T follicular helper cell (primary cell): ENCODE data around the gene LYPD6B.

Source experiments
- DNase-seq: peaks from one replicate; pipeline ENCODE4 v3.0.0-alpha.2; 2020; ENCODE audit warnings: low read depth

The LYPD6B gene

DNA sequence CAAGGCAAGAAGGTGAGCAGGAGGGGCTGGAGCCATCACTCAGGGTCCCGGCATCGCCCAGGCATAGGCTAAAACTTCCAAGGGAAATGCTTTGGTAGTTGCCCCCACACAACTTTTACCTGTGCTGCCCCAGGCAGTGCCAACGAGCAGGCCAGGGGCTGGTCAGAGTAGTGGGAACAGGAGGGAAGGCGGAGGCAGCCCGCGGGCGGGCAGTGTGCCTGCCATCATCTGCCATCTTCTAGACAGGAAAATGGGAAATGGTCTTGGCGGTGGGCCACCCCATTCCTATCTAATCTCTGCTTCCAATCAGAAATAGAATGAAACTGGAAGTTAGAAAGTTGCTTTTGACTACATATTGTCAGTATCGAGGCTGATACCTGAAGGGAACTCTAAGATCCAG is 26.0 kb upstream of the LYPD6B start:
- no peak for DNase-seq

DNA sequence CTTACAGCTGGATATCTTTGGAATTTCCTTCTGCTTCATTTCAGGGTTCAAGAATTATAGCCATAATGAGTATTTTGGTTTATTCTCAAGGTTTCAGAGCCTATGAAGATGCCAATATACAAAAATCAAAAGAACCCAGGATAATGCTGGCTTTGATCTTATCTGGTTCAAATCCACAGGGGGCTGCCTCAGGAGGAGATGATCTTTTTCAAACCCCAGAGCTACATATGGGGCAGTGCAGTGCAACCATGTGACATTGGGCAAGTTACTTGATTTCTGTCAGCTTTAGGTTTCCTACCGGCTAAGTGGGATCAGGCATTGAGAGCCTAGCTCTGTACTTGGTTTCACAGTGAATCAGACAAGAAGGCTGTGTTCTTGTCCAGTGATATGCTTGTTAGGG is 23.0 kb upstream of the LYPD6B start:
- DNase-seq = no peak

- DNase-seq = no peak
Measured at GRCh38 chr2:149015926-149016563, 22.5 kb upstream of the LYPD6B start.

- peak; percentile 57 for DNase-seq
Measured at GRCh38 chr2:149017116-149017985, 21.1 kb upstream of the LYPD6B start.

DNA sequence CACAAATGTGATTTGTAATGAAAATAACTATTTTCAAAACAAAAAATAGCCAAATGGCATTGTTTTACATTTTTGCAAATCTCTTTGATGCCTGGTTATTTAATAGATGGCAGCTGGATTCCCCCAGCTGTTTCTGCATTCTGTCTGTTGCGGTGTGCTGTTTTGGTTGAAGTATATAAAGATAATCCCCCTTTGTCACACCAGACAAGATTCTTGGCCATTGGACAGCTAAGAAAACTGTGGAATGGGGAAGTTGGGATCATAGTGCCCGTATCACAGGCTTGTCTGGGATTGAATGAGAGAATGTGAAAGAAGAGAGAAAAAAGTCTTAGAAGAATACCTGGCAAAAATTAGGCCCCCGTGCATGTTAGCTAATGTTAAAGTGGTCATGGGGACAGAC is 19.5 kb upstream of the LYPD6B start:
- DNase-seq = no peak

DNA sequence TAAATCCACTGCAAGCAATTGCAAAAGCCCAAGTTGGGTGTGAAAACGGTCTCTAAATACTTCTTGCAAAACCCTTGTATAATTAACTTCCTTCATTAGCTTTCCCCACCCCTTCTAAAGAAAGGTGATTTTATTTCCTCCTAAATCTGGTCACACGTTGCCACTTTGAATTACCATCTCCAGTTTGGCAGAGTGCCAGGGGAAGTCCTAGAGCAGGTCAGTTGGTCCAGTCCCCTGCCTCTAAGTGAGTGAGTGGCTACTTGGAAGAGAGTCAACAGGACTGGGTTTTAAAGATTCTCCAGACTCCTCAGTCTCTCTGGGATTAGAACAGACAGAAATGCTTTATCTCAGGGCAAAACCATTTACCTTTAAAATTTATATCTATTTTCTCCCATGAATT is 18.7 kb upstream of the LYPD6B start:
- no peak for DNase-seq

GRCh38 chr2:149020432-149020851 is 18.1 kb upstream of the LYPD6B start:
- no peak for DNase-seq

- no peak for DNase-seq
Measured at GRCh38 chr2:149021271-149021719, 17.2 kb upstream of the LYPD6B start.

GRCh38 chr2:149021761-149022160 is 16.7 kb upstream of the LYPD6B start:
- no peak for DNase-seq

GRCh38 chr2:149023091-149023490 is 15.4 kb upstream of the LYPD6B start:
- no peak for DNase-seq

DNA sequence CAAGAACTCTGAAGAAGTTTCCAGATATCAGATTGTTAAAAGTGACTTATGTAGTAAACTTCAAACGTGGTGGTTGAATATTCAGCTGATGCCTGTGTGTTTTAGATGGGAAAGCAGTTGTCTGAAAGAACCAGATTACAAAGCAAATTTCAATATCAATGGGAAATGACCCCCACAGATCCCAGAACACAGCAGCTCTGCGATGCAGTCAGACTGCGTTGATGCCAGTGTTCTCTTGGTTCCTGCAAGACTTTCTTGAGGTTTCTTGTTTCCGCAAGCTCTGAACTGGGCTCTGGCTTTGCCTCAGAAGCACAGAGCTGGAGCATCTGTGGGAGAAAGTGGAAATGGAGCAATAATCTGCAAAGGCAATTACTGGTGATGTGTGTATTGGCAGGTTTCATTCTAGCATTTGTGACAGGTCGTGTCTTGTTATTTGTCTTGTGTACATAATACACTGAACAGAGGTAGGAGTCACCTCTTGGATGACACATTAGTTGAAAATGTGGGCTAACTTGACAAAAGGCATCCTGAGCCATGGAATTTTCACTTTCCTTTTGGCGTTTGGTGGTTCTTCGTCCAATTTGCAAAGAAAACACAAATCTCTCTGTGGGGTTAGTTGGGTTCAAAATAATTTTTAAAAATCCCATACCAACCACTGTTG is 10.8 kb upstream of the LYPD6B start:
- no peak for DNase-seq

- no peak for DNase-seq
Measured at GRCh38 chr2:149028377-149028776, 10.1 kb upstream of the LYPD6B start.

GRCh38 chr2:149028891-149029290 is 9.6 kb upstream of the LYPD6B start:
- no peak for DNase-seq

DNA sequence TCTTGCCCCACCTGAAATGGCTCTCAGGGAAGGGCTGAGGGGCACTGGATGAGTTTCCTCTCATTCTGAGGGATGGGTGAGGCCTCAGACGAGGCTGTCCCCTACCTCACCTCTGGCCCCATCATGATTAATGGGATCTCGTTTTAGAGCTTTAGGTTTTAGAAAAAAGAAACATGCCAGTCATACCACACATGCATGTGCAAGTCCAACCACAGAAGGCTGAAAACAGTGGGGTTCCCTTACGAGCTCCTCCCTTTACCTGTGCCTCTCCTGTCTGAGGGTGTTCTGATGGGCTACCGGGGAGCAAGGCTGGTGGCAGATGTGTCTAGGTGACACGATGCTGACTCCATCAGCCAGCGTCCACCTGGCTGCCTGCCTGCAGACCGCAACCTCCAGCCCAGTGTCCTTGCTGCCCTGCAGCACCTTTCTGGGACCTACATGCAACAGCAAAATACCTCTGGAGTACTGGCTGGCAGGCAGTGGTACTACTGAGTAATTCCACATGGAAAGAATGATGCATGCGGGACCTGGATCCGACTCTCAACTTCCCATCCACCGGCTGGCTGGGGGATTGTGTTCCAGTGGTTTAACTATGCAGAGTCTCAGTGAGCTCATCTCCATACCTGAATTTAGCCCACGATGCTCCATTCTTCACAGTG is 9.1 kb upstream of the LYPD6B start:
- no peak for DNase-seq

DNA sequence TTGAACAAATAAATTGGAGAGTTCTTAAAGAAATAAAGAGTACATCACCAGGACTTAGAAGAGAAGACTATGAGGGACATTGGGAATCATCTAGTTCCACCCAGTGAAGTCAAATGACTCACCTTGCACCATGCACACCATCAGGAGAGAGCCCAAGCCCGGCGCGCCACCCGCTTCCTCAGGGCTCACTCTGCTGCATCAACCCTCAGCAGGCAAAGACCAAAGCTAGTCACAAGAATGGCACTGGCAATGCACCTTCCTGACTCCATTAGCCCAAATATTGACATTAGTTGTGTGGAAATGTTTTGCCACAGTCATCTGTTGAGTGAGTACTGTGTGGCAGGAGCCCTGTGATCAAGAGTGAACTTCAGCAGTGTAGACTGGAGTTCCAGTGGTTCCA is 7.1 kb upstream of the LYPD6B start:
- DNase-seq = no peak

- DNase-seq = no peak
Measured at GRCh38 chr2:149033716-149034115, 4.8 kb upstream of the LYPD6B start.

DNA sequence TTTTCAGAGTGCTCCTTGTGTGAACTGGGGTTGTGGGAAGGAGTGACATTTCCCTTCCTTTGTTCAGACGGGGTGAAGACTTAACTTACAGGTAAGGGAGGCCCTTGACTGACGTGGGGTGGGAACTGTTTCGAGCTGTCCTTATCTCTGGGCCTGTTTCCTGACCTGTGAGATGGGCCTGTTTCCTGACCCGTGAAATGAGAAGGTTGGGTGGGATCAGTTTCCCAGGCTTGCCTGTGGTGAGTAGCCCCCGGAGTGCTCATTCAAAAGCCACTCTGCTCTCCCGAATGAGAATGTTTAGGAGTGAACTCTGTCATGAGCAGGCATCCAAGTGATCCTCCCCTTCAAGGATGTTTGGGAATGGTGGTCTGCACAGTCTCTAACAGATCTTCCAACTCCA is 4.1 kb upstream of the LYPD6B start:
- DNase-seq = no peak

GRCh38 chr2:149036507-149037293 is 1.8 kb upstream of the LYPD6B start:
- DNase-seq = no peak

DNA sequence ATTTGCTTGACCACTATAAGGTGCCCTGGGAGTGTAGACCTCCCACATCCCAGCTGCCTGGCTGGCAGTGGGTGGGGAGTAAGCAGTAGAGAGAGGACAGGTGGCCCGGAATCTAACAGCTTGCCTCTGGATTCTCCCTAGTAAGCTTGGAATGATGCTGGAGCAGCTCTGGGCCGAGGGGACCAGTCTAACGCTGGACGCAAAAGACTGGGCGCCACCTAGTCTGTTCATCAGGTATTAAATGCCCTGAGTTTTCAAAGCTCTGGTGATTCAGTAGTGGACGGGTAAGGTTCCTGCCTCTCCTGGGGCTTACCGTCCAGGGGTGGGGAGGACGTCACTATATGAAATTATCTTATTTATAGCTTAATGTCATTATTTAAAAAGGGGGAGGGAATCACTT is 648 bp upstream of the LYPD6B start:
- no peak for DNase-seq

DNA sequence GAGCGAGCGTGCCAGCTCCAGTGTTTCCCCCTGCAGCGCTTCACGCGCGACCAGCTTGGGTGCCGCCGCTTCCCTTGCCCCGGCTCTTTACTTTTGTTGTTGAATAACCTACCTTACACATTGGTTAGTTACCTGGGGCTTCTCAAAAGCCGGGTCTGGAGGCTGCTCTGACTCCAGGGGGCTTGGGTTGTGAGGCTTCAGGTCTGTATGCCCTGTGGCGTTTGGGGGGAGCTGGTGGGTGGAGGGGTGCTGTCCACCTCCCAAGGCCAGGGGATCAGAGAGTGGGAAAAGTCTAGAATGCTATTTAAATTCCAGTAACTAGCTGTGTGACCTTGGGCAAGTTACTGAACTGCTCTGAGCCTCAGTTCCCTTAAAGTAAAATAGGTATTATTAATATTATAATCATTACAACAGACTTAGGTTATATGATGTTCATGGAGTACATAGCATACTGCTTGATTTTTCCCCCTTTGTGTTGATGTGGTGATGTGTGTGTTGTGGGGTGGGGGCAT is 770 bp downstream of the LYPD6B start:
- DNase-seq = no peak

GRCh38 chr2:149040451-149040850 is 2.0 kb downstream of the LYPD6B start:
- no peak for DNase-seq
